Ectodermal cell (in vitro differentiated cells): ENCODE results near the gene MRPL40.

ENCODE experiments used
- H3K27ac ChIP-seq: 2 replicates; pipeline ENCODE4 v1.7.0; 2013; ENCODE audit warnings: mild to moderate bottlenecking, low read depth, low read length; ENCODE audit not compliant: insufficient read depth, poor library complexity, severe bottlenecking
- H3K27me3 ChIP-seq: 2 replicates; pipeline ENCODE4 v1.7.0; 2013; ENCODE audit warnings: mild to moderate bottlenecking, low read length; ENCODE audit not compliant: insufficient read depth, control insufficient read depth, poor library complexity, severe bottlenecking
- H3K36me3 ChIP-seq: one replicate; pipeline ENCODE4 v1.7.0; 2013; ENCODE audit warnings: low read length; ENCODE audit not compliant: control insufficient read depth, insufficient read depth
- H3K4me1 ChIP-seq: one replicate; pipeline ENCODE4 v1.7.0; 2013; ENCODE audit warnings: low read length; ENCODE audit not compliant: control insufficient read depth, insufficient read depth
- H3K4me3 ChIP-seq: 2 replicates; pipeline ENCODE4 v1.7.0; 2013; ENCODE audit warnings: low read depth, low read length, control low read depth; ENCODE audit not compliant: insufficient read depth
- H3K9me3 ChIP-seq: 2 replicates; pipeline ENCODE4 v1.7.0; 2013; ENCODE audit warnings: mild to moderate bottlenecking, low read length, moderate library complexity; ENCODE audit not compliant: control insufficient read depth
- WGBS, 2 experiments: methylation state at CpG; one replicate each; pipeline ENCODE4 v1.1.7; 2013; ENCODE audit warnings: missing lambda C conversion rate in 2 of 2; 5-methylcytosine and 5-hydroxymethylcytosine counted together

MRPL40 gene

GRCh38 chr22:19406281-19406811 is 26.0 kb upstream of the MRPL40 start:
- peaks cover 39% of the 10 kb centered on the region for H3K36me3 ChIP-seq
- no peaks in the 10 kb centered on the region for H3K27me3 ChIP-seq
- no peak overlapping the region for H3K27ac ChIP-seq
- no peaks in the 10 kb centered on the region for H3K9me3 ChIP-seq
- no peak overlapping the region for H3K4me3 ChIP-seq
- no peaks in the 10 kb centered on the region for H3K4me1 ChIP-seq
- WGBS, 2 experiments: 95 to 97% methylated on average over 3 of the region's 3 CpGs

GRCh38 chr22:19406846-19407245 is 25.5 kb upstream of the MRPL40 start:
- peaks cover 36% of the 10 kb centered on the region for H3K36me3 ChIP-seq

GRCh38 chr22:19407649-19408606 is 24.4 kb upstream of the MRPL40 start:
- Histone ChIP-seq H3K4me3 (no peak overlapping the region), H3K27ac (no peak overlapping the region), H3K9me3 (no peaks in the 10 kb centered on the region), H3K36me3 (peaks cover 35% of the 10 kb centered on the region), H3K4me1 (no peaks in the 10 kb centered on the region), H3K27me3 (no peaks in the 10 kb centered on the region)
- 94 to 96% methylated on average over 16 of the region's 16 CpGs for WGBS, 2 experiments

More at GRCh38 chr22:19406846-19407245, 25.5 kb upstream of the MRPL40 start:
- WGBS, 2 experiments: 86 to 90% methylated on average over 4 of the region's 4 CpGs
- no peak overlapping the region for H3K4me3 ChIP-seq
- H3K27me3 ChIP-seq: no peaks in the 10 kb centered on the region
- H3K9me3 ChIP-seq: no peaks in the 10 kb centered on the region
- H3K4me1 ChIP-seq: no peaks in the 10 kb centered on the region
- H3K27ac ChIP-seq: no peak overlapping the region

GRCh38 chr22:19410941-19411689 is 21.2 kb upstream of the MRPL40 start:
- Histone ChIP-seq H3K27ac (no peak overlapping the region), H3K9me3 (no peaks in the 10 kb centered on the region), H3K36me3 (peaks cover 23% of the 10 kb centered on the region), H3K4me1 (no peaks in the 10 kb centered on the region), H3K27me3 (no peaks in the 10 kb centered on the region), H3K4me3 (no peak overlapping the region)
- 95 to 96% methylated on average over 6 of the region's 6 CpGs for WGBS, 2 experiments

GRCh38 chr22:19411690-19412045 is 20.7 kb upstream of the MRPL40 start:
- peaks cover 23% of the 10 kb centered on the region for H3K36me3 ChIP-seq
- H3K4me3 ChIP-seq: no peak overlapping the region
- no peak overlapping the region for H3K27ac ChIP-seq
- no peaks in the 10 kb centered on the region for H3K4me1 ChIP-seq
- no peaks in the 10 kb centered on the region for H3K27me3 ChIP-seq
- H3K9me3 ChIP-seq: no peaks in the 10 kb centered on the region
- 89 to 100% methylated on average over 1 of the region's 1 CpG for WGBS, 2 experiments

GRCh38 chr22:19412478-19412877 is 19.9 kb upstream of the MRPL40 start:
- H3K4me1 ChIP-seq: no peaks in the 10 kb centered on the region
- WGBS, 2 experiments: 95 to 96% methylated on average over 4 of the region's 4 CpGs

GRCh38 chr22:19412923-19413322 is 19.4 kb upstream of the MRPL40 start:
- no peaks in the 10 kb centered on the region for H3K9me3 ChIP-seq
- H3K27me3 ChIP-seq: no peaks in the 10 kb centered on the region
- WGBS, 2 experiments: 94 to 96% methylated on average over 4 of the region's 4 CpGs
- H3K4me1 ChIP-seq: no peaks in the 10 kb centered on the region
- H3K36me3 ChIP-seq: peaks cover 18% of the 10 kb centered on the region
- no peak overlapping the region for H3K27ac ChIP-seq
- no peak overlapping the region for H3K4me3 ChIP-seq

More at GRCh38 chr22:19412478-19412877, 19.9 kb upstream of the MRPL40 start:
- Histone ChIP-seq H3K4me3 (no peak overlapping the region), H3K27ac (no peak overlapping the region), H3K36me3 (peaks cover 22% of the 10 kb centered on the region), H3K9me3 (no peaks in the 10 kb centered on the region), H3K27me3 (no peaks in the 10 kb centered on the region)

- Histone ChIP-seq H3K4me3 (no peak overlapping the region), H3K36me3 (no peaks in the 10 kb centered on the region), H3K4me1 (peaks cover 6% of the 10 kb centered on the region), H3K27me3 (no peaks in the 10 kb centered on the region), H3K27ac (no peak overlapping the region), H3K9me3 (no peaks in the 10 kb centered on the region)
- 92 to 93% methylated on average over 5 of the region's 5 CpGs for WGBS, 2 experiments
These were observed 13.3 kb upstream of the MRPL40 start for GRCh38 chr22:19419086-19419463.

GRCh38 chr22:19419464-19420178 is 12.7 kb upstream of the MRPL40 start:
- H3K27ac ChIP-seq: no peak overlapping the region
- H3K9me3 ChIP-seq: no peaks in the 10 kb centered on the region
- H3K36me3 ChIP-seq: no peaks in the 10 kb centered on the region
- H3K4me3 ChIP-seq: no peak overlapping the region
- H3K27me3 ChIP-seq: no peaks in the 10 kb centered on the region
- peaks cover 6% of the 10 kb centered on the region for H3K4me1 ChIP-seq
- 91 to 94% methylated on average over 5 of the region's 5 CpGs for WGBS, 2 experiments
